ENCODE data around the gene STX18.
"Not testable (repeated sequence)": the region's sequence is repeated elsewhere in the genome, so short reads cannot be mapped to it uniquely, and the experiment has no call there.

The STX18 gene

DNA sequence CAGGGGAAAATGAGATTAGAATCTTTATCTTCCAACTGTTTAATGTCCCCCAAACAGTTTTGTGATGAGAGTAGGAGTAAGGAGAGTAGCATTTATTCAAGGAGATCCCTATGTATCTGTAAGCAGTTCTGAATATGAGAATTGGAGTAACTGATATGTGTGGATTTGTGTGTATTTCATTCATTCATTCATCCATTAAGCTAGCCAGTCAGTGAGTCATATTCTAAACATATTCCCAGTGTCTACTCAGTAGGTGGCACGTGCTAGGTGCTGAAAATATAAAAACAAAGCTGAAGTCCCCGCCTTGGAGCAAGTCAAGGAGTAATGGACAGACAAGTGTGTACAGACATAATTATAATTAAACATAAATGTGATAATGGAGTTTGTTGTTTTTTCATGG is 12.4 kb upstream of the STX18 start:
- no peak for DNase-seq (ENCODE audit: low read depth in 3 of 3)

DNA sequence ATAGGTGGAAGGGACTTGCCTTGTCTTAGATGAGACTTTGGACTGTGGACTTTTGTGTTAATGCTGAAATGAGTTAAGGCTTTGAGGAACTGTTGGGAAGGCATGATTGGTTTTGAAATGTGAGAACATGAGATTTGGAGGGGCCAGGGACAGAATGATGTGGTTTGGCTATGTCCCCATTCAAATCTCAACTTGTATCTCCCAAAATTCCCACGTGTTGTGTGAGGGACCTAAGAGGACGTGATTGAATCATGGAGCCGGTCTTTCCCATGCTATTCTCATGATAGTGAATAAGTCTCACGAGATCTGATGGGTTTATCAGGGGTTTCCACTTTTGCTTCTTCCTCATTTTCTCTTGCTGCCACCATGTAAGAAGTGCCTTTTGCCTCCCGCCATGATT is 10.2 kb upstream of the STX18 start:
- not testable (repeated sequence) for DNase-seq (ENCODE audit: low read depth in 3 of 3)

DNA sequence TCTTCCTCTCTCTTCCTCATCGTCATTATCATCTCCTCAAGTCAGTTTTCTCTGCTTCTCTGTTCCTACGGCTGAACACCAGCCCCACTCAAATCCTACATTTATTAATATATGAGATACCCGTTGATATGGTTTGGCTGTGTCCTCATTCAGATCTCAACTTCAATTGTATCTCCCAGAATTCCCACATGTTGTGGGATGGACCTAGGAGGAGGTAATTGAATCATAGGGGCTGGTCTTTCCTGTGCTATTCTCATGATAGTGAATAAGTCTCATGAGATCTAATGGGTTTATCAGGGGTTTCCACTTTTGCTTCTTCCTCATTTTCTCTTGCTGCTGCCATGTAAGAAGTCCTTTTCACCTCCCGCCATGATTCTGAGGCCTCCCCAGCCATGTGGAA is 8.3 kb upstream of the STX18 start:
- DNase-seq (ENCODE audit: low read depth in 3 of 3), result not testable (repeated sequence)

DNA sequence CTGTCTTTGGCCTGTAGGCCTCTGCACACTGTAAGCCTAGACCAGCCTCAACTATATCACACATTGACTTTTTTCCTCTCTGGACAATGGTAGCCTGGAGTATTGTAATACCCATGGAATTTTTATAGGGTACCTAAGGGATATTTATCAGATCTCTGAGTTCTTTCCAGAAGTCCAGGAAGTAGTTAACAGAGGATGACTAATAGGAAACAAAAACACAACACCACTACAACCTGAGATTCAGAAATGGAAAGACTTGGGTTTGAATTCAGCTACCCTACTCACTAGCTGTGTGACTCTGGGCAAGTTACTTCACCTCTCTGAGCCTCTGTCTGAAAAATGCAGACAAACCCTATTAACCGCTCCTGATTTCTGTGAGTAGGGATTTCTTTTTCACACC is 7.7 kb upstream of the STX18 start:
- DNase-seq (ENCODE audit: low read depth in 3 of 3), result no peak

DNA sequence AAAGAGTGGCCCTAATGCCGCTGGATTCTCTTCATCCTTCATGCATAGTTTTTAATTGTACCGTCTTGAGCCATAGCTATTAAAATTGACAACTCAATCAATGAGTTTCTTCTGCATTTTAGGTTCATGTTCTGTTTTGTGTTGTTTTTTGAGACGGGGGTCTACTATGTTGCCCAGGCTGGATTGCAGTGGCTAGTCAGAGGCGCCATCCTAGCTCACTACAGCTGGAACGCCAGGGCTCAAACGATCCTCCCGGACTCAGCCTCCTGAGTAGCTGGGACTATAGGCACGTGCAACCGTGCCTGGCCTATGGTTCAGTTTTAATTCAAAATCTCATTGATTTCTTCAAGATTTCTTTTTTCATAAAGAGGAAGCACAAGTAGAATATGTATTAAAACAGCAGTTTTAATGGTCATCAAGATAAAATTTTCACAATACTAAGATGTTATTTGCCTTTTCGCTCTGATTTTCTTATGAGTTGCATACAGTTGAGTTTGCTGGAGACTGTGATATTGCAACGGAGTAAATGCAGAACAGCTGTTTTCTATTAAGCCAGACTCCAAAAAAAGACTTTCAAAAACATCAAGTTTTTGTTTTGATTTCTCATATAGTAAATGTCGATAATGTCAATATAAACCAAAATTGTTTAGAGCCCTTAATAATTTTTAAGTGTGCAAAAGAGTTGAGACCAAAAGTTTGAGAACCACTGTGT is 1.1 kb upstream of the STX18 start:
- DNase-seq (ENCODE audit: low read depth in 3 of 3), result no peak

DNA sequence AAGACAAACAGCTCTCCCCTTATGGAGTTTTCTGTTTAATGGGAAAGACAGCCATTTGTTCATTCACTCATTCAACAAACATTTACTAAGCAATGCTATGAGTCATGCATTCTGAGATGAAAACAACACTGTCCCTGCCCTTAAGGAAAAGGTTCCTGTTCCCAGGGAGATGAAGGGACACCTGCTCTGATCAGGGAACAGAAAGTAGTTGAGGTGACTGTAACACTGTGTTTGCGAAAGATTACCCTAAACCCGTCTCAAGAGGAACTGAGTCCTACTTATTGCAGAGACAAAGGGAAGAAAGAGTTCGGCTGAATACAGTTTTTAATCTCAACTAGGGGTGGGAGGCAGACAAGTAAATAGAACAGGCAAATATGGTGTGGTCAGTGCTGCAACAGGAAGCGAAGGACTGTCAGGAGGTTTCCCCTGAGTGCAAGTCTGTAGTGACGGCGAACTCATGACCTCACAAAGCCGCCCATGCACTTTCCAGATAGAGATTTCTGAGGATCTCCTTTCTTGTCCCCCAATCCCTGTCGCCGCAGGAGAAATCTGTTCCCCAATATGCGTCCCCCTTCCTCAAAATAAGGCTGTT is 712 bp downstream of the STX18 start:
- peak in 1 of 3 donors; percentile 10 for DNase-seq (ENCODE audit: low read depth in 3 of 3)

DNA sequence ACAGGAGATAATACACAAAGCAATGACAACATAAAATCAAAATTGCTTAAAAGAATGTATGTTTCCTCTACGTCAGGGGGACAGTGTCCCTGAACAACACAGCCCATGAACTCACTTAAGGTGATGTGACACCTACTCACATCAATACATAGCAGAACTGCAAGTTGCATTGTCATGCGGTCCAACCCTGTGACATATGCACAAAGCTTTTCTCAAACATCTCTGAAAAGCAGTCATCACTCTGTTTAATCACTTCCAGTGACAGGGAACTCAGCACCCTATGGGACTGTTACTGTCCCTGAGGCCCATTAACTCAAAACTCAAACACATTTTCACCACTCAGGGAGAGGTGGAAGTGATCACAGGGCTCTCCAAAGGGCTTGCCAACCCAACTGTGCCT is 2.4 kb downstream of the STX18 start:
- DNase-seq (ENCODE audit: low read depth in 3 of 3), result no peak

DNA sequence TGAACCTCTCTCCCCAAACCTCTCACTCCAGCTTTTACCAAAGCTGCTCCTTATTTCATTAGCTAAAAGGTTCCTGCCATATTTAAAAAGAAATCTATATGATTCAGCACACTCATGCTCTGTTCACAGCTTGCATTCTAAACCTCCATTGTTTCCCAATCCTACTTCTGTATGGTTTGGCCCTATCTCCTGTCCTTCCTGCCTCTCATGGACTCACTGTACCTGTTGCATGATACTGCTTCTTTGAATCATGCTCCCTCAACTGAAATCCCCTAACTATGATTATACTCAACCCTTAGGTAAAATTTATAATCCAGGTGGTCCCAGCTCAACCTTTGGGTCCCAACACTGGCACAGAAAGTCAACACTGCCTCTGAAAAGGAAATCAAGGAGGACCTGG is 6.3 kb downstream of the STX18 start:
- DNase-seq (ENCODE audit: low read depth in 3 of 3), result no peak

DNA sequence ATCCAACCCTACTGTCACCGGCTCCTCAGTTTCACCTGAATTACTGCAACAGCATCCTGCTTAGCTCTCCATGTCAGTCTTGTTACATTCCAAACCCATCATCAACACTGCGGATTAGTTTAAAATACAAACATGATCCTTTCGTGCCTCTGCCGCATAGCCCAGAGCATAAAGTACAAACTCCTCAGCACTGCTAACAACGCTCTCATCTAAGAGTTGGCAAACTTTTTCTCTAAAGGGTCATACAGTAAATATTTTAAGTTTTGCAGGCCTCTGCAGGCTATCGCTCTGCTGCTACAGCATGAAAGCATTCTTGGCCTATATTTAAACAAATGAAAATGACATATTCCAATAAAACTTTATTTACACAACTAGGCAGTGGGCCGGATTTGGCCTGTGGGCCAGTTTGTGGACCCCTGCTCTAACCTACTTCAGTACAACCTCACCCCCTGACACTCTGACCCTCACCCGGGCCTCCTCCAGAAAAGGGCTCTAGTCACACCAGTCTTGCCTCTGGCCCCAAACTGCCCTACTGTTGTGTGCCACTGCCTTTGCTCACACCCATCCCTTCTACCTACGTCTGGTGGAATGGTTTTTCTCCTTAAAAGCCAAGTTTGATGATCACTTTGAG is 7.2 kb downstream of the STX18 start:
- no peak for DNase-seq (ENCODE audit: low read depth in 3 of 3)

DNA sequence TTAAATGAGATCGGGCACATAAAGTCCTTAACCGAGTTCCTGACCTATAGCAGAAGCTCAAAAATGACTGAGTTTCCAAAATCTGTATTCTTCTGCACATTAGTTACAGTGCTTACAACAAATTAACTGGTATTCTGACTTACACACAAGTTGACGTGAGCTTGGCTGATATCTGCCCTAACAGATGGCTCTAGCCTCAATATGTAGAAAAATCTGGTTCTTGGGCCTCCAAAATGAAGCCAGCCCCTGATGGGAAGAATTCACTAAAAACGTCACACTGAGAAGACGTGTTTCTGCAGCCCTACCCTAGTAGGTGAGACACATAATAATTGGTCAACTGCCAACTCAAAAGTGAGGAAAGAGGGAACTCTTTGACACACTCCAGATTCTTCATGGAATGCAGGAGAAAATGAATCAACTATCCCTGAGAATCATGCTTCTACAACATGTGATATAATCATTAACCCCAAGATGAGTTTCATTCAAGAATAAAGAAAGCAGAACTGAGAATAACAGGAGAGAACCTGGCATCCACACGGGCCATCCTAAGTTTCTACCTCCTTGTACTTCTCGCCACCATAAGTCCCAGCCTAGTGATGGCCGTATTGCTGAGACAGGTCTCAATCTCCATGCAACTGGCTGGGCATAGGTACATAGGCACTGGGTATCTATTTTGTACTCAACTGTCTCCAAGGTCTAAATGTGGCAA is 8.2 kb downstream of the STX18 start:
- no peak for DNase-seq (ENCODE audit: low read depth in 3 of 3)

DNA sequence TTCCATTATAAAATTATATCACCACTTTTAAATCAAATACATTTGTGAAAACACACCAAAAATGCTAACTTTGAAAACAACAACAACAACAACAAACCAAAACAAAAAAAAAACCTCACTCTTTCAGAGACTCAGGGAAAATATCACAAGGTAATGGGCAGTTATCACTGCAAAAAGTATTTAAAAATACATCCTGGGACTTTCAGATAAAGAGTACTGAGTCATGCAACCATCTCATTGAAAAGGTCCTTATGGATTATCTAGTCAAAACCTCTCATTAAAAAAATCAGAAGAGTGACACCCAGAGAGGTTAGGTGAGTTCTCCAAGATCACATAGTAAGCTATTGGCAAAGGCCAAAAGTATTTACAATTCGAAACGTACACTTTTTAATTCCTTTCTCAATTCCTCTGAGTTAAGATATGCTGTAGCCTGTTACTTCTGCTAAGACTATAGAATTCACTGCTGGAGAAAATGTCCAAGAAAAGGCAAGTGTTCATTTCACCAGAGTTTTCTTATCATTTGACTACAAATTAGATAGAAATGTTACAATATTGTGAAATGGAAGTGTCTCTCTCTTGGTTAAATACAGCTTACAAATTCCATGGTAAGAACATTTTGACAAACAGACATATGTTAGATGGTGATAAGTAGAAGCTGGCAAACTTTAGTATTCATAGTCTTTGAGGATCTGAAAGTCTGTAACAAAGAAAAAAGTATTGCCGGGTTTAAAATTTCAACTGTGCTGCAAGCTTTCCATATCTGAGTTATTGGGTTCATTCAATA is 9.3 kb downstream of the STX18 start:
- no peak for DNase-seq (ENCODE audit: low read depth in 3 of 3)

DNA sequence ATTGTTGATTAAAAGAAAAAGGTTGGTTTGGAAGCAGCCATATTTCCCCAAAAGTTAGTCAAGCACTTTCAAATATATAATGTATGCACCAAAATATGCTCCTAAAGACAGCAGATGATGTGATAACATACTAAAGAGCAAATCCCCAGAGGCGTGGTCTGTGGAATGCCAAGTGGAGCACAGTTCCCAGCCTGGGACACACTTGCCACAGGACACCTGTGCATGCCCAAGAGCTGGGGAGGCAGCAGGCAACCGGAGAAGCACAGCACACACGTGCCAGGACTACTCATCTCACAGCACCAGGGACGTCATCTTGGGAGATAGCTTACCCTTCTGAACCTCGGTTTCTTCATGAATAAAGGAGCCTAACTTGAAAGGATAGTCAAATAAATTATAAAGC is 12.5 kb downstream of the STX18 start:
- DNase-seq (ENCODE audit: low read depth in 3 of 3), result no peak

DNA sequence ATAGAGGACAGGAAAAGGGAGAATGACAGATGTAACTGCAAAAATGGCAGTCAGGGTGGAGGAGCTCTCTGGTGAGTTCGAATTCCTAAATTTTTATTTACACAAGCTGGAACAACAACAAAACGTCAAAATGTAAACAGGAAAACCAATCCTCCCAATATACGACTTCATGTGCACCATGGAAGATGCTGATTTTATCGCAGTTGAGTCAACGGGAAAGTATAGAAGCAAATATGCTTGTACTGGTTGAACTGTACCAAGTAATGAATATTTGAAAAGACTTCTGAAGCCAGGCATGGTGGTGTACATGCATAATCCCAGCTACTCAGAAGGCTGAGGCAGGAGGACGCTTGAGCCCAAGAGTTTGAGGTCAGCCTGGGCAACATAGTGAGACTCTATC is 15.4 kb downstream of the STX18 start:
- no peak for DNase-seq (ENCODE audit: low read depth in 3 of 3)

DNA sequence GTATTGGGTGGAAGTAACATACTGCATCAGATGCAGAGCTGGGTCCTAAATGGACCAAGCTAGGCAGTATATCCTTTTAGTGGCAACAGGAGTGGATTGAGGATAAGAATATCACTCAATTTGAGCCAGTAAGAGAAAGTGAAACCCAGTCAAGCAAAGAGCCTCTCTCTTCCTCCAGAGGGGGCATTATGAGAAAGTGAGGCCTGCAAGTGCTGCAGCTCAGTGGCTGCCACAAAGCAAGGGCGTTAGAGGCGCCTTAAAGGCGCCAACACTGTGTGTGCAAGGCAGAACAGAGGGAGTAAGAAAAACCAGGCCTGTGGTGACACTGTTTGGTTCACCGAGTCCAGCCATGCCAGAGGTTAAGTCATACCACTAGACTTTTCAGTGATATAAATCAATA is 17.5 kb downstream of the STX18 start:
- peak in 1 of 3 donors; percentile 11 for DNase-seq (ENCODE audit: low read depth in 3 of 3)

DNA sequence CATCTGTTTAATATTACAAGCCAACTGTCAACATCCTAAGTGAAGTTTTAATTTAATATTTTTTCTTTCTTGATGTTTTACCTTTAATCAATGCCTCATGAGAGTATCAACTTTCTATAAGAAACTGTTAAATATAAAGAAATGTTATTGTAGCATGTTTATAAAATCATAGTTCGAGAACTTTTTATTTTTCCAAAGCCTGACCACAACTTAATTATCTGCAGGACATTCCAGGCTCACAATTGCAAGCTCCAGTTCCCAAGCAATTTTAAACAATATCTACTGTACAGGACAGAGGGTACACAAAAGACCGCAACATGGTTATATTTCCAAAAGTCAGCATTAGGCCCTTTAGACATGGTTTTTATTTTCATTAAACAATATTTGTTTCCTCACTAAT is 20.1 kb downstream of the STX18 start:
- no peak for DNase-seq (ENCODE audit: low read depth in 3 of 3)

DNA sequence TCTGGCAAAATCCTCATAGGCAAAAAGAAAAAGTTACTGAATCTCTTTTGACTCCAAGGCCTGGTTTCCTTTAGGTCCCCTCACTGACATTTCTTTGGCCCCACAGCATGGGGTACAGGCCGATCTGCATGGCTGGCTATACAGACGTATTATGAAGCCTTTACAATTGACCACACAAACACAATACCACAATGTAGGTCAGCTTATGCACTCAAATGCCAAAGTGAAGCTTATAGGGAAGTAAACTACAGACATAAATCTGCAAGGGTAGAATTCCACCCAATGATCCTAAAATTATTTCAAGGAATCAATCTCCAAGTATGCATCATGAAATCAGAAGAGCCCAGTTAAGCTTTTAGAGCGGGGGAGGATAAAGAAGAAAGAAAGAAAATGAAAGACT is 20.7 kb downstream of the STX18 start:
- no peak for DNase-seq (ENCODE audit: low read depth in 3 of 3)

DNA sequence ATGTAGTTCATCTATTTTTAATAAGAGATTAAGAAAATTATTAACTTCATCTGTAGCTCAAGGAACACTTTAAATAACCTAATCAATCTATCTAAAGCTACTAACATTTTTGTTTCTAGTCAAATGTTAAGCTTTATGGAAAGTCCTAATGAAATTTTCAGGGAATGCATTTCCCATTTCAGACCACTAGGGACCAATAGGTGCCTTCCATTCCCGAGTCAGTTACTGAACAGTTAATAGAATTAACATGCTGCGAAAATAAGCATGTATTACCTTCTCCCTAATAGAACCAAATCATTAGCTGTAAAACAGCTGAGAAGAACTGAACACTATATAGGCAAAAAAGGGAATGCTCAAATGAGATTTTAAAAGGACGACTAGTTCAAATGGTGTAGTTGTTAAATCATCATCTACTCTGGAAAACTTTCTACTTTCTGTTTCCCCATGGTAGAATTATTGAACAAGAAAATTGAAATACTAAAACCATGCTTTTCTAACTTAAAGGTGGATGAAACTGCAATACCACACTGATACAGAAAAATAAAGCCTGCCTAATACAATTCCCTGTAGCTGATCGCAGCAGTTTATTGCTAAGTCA is 22.5 kb downstream of the STX18 start:
- DNase-seq (ENCODE audit: low read depth in 3 of 3), result no peak

DNA sequence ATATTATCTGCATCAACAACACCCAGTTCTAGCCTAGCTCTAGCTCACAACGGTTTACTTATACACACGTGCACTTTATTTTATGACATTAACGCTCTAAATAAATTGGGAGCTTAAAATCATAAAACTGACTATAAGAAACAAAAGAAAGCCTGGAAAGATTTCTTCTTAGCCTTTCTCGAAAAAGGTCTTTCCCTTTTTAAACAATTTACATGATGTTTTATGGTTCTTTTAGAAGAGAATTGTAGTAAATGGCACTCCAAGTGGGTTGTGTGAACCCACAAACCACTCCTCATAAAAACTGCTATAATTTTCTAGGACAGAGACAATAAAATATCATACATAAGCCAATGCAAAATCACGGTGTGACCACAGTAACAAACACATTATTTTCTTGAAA is 23.1 kb downstream of the STX18 start:
- no peak for DNase-seq (ENCODE audit: low read depth in 3 of 3)

DNA sequence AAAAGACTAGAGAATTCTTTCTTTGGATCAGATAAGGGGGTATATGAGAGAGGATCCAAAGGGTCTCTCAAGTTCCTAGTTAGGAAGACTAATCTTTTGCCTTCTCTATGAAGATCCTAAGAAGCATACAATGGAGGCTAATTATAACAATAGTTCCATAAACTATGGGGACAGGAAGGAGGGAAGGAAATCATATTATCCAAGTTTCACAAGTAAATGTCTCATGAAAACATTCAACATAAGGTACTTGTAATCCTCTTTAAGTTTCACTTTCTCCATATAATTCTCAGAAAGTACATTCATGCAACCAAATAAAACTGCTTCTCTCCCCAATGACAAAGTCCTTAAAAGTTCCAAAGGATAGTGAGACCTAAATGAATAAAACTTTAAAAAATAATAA is 27.1 kb downstream of the STX18 start:
- no peak for DNase-seq (ENCODE audit: low read depth in 3 of 3)

DNA sequence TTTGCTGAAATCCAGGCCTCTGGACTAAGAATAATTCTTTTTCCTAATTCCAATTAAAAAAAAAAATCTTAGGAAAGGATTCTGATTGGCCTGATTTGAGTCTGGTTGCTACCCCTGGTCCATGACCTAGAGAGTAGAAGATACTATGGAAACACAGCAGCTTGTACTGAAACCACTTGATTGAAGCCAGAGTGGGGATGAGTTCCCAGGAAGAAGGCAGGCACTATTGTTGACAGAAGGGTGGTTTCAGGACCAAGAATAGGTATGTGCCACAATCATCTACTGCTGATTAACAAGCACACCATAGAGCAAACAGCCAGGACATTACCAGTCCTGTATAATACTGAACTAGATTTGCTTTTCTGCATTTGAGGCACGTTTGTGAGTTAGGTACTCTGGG is 29.6 kb downstream of the STX18 start:
- no peak for DNase-seq (ENCODE audit: low read depth in 3 of 3)

DNA sequence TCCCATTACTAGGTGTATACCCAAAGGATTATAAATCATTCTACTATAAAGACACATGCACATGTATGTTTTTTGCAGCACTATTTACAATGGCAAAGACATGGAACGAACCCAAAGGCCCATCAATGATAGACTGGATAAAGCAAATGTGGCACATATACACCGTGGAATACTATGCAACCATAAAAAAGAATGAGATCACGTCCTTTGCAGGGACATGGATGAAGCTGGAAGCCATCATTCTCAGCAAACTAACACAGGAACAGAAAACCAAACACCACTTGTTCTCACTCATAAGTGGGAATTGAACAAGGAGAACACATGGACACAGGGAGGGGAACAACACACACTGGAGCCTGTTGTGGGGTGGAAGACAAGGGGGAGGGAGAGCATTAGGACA is 31.2 kb downstream of the STX18 start:
- DNase-seq (ENCODE audit: low read depth in 3 of 3), result not testable (repeated sequence)

DNA sequence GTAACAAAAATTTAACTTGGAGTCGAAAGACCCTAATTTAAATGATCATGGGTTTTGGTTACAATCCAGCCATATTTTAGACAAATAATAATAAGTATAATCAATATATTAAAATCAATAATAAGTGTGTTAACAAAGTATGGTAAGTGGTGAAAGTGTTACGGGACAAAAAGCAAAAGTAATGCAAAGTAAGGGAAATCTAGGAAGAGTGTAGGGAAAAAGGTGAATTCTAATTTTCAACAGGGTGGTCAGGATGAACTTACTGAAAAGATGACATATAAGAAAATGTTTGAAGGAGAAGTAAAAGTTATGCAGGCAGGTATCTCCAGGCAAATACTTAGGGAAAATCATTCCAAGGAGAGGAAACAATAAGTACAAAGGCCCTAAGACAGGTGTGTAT is 32.3 kb downstream of the STX18 start:
- DNase-seq (ENCODE audit: low read depth in 3 of 3), result no peak

All from stimulated activated CD4-positive, alpha-beta T cell treated with anti-CD3 and anti-CD28 coated beads, TNF-alpha, amount 100 ng/mL, for 48 hours (primary cell).